ENCODE measurements around the gene POU2F1.

The POU2F1 gene

GRCh38 chr1:167220537-167221125 is at the start of gene POU2F1:
POU2F1 (plus strand) TSS chr1:167220886; CDS start chr1:167220898, 12 bp downstream.
- peak; percentile 71 for TF ChIP-seq CTCF (IDR thresholded peaks at IDR 0.05; ENCODE audit: low read depth, low read length, missing control alignments)
- in situ Hi-C loops (cut with HindIII; ENCODE audit: low sequenced_read_pairs), result no loop called here
- peak; percentile 94 for DNase-seq (ENCODE audit: low read depth)
- H3K4me3 ChIP-seq (ENCODE audit: low read depth, low read length), result peak within 1 kb of the TSS; percentile 96

GRCh38 chr1:167171286-167171929 is 49.3 kb upstream of the POU2F1 start:
- H3K4me3 ChIP-seq (ENCODE audit: low read depth, low read length), result no peak overlapping the region
- no peak for DNase-seq (ENCODE audit: low read depth)
- TF ChIP-seq CTCF (IDR thresholded peaks at IDR 0.05; ENCODE audit: low read depth, low read length, missing control alignments), result peak; percentile 9
- in situ Hi-C loops (cut with HindIII; ENCODE audit: low sequenced_read_pairs), result no loop called here

- peak; percentile 70 for DNase-seq (ENCODE audit: low read depth)
- H3K4me3 ChIP-seq (ENCODE audit: low read depth, low read length), result peak overlapping the region; percentile 11
- in situ Hi-C loops (cut with HindIII; ENCODE audit: low sequenced_read_pairs), result no loop called here
- TF ChIP-seq CTCF (IDR thresholded peaks at IDR 0.05; ENCODE audit: low read depth, low read length, missing control alignments), result no peak
Measured at GRCh38 chr1:167173516-167174184, 47.0 kb upstream of the POU2F1 start.

- TF ChIP-seq CTCF (IDR thresholded peaks at IDR 0.05; ENCODE audit: low read depth, low read length, missing control alignments), result no peak
- no peak overlapping the region for H3K4me3 ChIP-seq (ENCODE audit: low read depth, low read length)
- no peak for DNase-seq (ENCODE audit: low read depth)
- in situ Hi-C loops (cut with HindIII; ENCODE audit: low sequenced_read_pairs), result no loop called here
Measured at GRCh38 chr1:167175901-167176300, 44.8 kb upstream of the POU2F1 start.

GRCh38 chr1:167178831-167179230 is 41.9 kb upstream of the POU2F1 start:
- in situ Hi-C loops (cut with HindIII; ENCODE audit: low sequenced_read_pairs), result no loop called here
- DNase-seq (ENCODE audit: low read depth), result no peak
- H3K4me3 ChIP-seq (ENCODE audit: low read depth, low read length), result no peak overlapping the region

More at GRCh38 chr1:167178831-167179230, 41.9 kb upstream of the POU2F1 start:
- no peak for TF ChIP-seq CTCF (IDR thresholded peaks at IDR 0.05; ENCODE audit: low read depth, low read length, missing control alignments)

Data from astrocyte of the cerebellum (primary cell).